ENCODE results near the gene MRPL14.

- TF ChIP-seq SIN3A (IDR thresholded peaks at IDR 0.05; ENCODE audit: low read depth), result no peak
- TF ChIP-seq, protein P1, sequence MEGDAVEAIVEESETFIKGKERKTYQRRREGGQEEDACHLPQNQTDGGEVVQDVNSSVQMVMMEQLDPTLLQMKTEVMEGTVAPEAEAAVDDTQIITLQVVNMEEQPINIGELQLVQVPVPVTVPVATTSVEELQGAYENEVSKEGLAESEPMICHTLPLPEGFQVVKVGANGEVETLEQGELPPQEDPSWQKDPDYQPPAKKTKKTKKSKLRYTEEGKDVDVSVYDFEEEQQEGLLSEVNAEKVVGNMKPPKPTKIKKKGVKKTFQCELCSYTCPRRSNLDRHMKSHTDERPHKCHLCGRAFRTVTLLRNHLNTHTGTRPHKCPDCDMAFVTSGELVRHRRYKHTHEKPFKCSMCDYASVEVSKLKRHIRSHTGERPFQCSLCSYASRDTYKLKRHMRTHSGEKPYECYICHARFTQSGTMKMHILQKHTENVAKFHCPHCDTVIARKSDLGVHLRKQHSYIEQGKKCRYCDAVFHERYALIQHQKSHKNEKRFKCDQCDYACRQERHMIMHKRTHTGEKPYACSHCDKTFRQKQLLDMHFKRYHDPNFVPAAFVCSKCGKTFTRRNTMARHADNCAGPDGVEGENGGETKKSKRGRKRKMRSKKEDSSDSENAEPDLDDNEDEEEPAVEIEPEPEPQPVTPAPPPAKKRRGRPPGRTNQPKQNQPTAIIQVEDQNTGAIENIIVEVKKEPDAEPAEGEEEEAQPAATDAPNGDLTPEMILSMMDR (IDR thresholded peaks at IDR 0.05 in 2 of 3, conservative IDR thresholded peaks at IDR 0.05 in 1 of 3; ENCODE audit: borderline replicate concordance in 1 of 3, insufficient read depth in 1 of 3, low read depth in 2 of 3, low read length in 2 of 3), result no peak
- TF ChIP-seq EZH2phosphoT487 (IDR thresholded peaks at IDR 0.05; ENCODE audit: borderline replicate concordance), result no peak
These were observed 22.2 kb upstream of the MRPL14 start for GRCh38 chr6:44149369-44150012.

Measured in HCT116 (cell line).